Panc1 (cell line): Measurements from ENCODE around the gene ZSCAN22. TPM values are rescaled to one million over a fixed set of nuclear protein-coding genes. Genes with fewer than 3 reads are reported as not detected.

Experiments used
- ATAC-seq: fragments of 200-7000 bp; cut with Tn5 transposase; 2 replicates; pipeline ENCODE4 v1.9.1; 2020; ENCODE audit warnings: mild to moderate bottlenecking, moderate library complexity
- BruUV-seq: library from RNA; stranded (reverse); fragments of 400-500 nt; replicated peaks from 2 replicates; lab custom pipeline; 2021; lab: Mats Ljungman, UMichigan
- CTCF ChIA-PET: fragments of 300-600 bp; sonication (Branson Sonifier 250); formaldehyde crosslinking; loops from one replicate; lab custom pipeline; 2022; ENCODE audit warnings: antibody characterized with exemption; lab: Charles Lee
- POLR2A ChIA-PET: fragments of 300-600 bp; sonication (Branson Sonifier 250); formaldehyde crosslinking; loops from one replicate; lab custom pipeline; 2022; ENCODE audit warnings: antibody characterized with exemption; lab: Charles Lee
- DNase-seq: peaks from one replicate; pipeline ENCODE4 v3.0.0-alpha.2; 2010; ENCODE audit warnings: low read depth, low spot score
- H3K27ac ChIP-seq: 2 replicates; pipeline ENCODE4 v1.5.1; 2011; ENCODE audit warnings: mild to moderate bottlenecking, low read length, inconsistent platforms
- H3K27me3 ChIP-seq: fragments of 200-500 bp; sonication (Bioruptor generic); 2 replicates; pipeline ENCODE4 v1.6.0; 2014; ENCODE audit warnings: low read length, inconsistent platforms; ENCODE audit not compliant: control insufficient read depth, insufficient read depth
- H3K36me3 ChIP-seq: fragments of 200-500 bp; sonication (Bioruptor generic); 2 replicates; pipeline ENCODE4 v1.5.1; 2014; ENCODE audit warnings: inconsistent platforms, mild to moderate bottlenecking, low read length, moderate library complexity; ENCODE audit not compliant: control insufficient read depth, insufficient read depth
- H3K4me1 ChIP-seq: 2 replicates; pipeline ENCODE4 v1.5.1; 2011; ENCODE audit warnings: inconsistent platforms, mild to moderate bottlenecking, low read length, moderate library complexity; ENCODE audit not compliant: control insufficient read depth, insufficient read depth
- H3K4me3 ChIP-seq, 2 experiments: 2 replicates each; pipeline ENCODE4 v1.5.1; 2011 to 2012; ENCODE audit warnings: low read depth in 2 of 2, low read length in 2 of 2, mild to moderate bottlenecking in 2 of 2, inconsistent platforms in 1 of 2, moderate library complexity in 1 of 2
- H3K9me3 ChIP-seq: fragments of 200-500 bp; sonication (Bioruptor generic); 2 replicates; pipeline ENCODE4 v1.5.1; 2014; ENCODE audit warnings: low read depth, mild to moderate bottlenecking, inconsistent platforms, low read length, moderate library complexity; ENCODE audit not compliant: control insufficient read depth, insufficient read depth
- POLR2AphosphoS5 ChIP-seq: IDR thresholded peaks from 2 replicates; pipeline ENCODE4 v1.6.1; 2012; ENCODE audit warnings: mild to moderate bottlenecking, low read depth, low read length, moderate library complexity
- REST ChIP-seq, 2 experiments: IDR thresholded peaks; 2 replicates each; pipeline ENCODE4 v1.6.1; 2011 to 2012; ENCODE audit warnings: low read depth in 2 of 2, control low read depth in 1 of 2, low read length in 1 of 2, mild to moderate bottlenecking in 1 of 2, moderate library complexity in 1 of 2; ENCODE audit not compliant: insufficient read depth in 1 of 2
- SIN3A ChIP-seq: IDR thresholded peaks from 2 replicates; pipeline ENCODE4 v1.6.1; 2012; ENCODE audit warnings: low read depth, mild to moderate bottlenecking, low read length, moderate library complexity, borderline replicate concordance; ENCODE audit not compliant: insufficient read depth
- TCF7L2 ChIP-seq: IDR thresholded peaks from 2 replicates; pipeline ENCODE4 v1.6.1; 2011; ENCODE audit warnings: mild to moderate bottlenecking, low read depth, low read length, inconsistent platforms
- in situ Hi-C: cut with HindIII; loops from 2 replicates; pipeline ENCODE4 v1.10.0; 2016; ENCODE audit warnings: low sequenced_read_pairs, low pct_unique_long_range_greater_than_20kb
- intact Hi-C: fragments of 100-400 bp; cut with micrococcal nuclease; formaldehyde crosslinking; loops from one replicate; pipeline ENCODE4 v1.10.0; 2022; ENCODE audit not compliant: unreplicated experiment
- total RNA-seq: library from RNA; stranded (reverse); gene quantifications from one replicate; pipeline ENCODE4 v1.2.1, GENCODE V29; 2021; ENCODE audit not compliant: unreplicated experiment
- TF ChIP-seq, protein P1 (sequence below): fragments of 450-650 bp; IDR thresholded peaks from 2 replicates; pipeline ENCODE4 v1.5.1; 2017; ENCODE audit warnings: mild to moderate bottlenecking

ZSCAN22 gene
- total RNA-seq, 1 experiment from 2014 or later, result 6.6 TPM

DNA sequence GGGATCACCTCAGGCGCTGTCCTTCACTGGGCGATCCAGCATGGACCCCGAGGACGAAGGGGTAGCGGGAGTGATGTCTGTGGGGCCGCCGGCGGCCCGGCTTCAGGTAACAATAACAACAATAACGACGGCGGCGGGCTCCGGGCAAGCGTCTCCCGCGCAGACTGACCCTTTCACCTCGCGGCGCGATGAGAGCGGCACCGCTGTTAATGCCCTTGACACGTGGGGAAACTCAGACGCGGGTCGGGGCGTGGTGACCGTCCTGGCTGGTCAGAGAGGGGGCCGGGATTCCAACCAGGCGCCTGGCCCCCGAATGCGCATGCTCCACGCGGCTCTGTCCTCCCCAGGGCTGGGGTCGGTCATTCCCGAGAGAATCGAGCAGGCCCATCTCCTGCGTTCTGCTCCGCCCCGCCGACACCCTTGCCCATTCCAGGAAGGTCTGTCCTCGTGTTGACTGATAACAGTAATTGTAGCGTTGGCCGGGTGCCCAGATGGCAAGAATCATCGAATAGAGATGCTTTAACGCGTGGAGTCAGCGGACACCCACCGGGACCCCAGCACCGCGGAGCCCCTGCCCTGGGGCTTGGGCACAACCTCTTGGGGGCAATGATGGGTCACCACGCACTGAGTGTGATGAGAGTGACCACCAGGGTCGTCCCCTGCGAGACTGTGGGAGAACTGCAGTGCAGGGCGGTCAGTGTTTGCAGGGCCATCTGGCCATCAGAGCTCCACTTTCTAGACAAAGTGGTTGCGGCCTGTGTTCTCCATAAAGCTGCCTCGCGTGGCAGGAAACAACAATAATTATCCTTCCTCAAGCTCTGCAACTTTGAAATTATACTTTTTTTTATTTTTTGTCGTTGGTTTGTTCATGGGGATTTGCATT is 47.5 kb upstream of the ZSCAN22 start:
- Histone ChIP-seq H3K27me3 (no peaks in the 10 kb centered on the region), H3K9me3 (peaks cover 19% of the 10 kb centered on the region; the same call in 1 of the 2 replicates), H3K27ac (peak overlapping the region; percentile 86), H3K36me3 (no peaks in the 10 kb centered on the region; the same call in 1 of the 2 replicates), H3K4me1 (peaks cover 17% of the 10 kb centered on the region), H3K4me3 (peak overlapping the region; percentile 75 to 95)
- TF ChIP-seq TCF7L2 (0 out of 2 replicates have a peak, but pooled peaks have one; percentile 24), REST (IDR thresholded peaks at IDR 0.05; ENCODE audit: insufficient read depth in 1 of 2, low read depth in 2 of 2, low read length in 1 of 2) (peak in 1 of 2 experiments; percentile 59; a peak in 1 of 4 replicates), POLR2AphosphoS5 (no peak), SIN3A (peak; percentile 69; the same call in 1 of the 2 replicates)
- CTCF ChIA-PET, result interaction anchor here (0.8 kb wide), 1 partner anchor 265 kb away, joined by 10 read pairs; no protein-coding TSS in a partner anchor
- DNase-seq, result no peak
- intact Hi-C loops (no loop called here), in situ Hi-C loops (no loop called here)
- peak; percentile 73 for ATAC-seq
- BruUV-seq, result no TSS peak
- POLR2A ChIA-PET, result interaction anchor here (0.6 kb wide), 3 partner anchors 8 to 888 kb away, joined by 3 to 8 read pairs (median 6); no protein-coding TSS in a partner anchor

DNA sequence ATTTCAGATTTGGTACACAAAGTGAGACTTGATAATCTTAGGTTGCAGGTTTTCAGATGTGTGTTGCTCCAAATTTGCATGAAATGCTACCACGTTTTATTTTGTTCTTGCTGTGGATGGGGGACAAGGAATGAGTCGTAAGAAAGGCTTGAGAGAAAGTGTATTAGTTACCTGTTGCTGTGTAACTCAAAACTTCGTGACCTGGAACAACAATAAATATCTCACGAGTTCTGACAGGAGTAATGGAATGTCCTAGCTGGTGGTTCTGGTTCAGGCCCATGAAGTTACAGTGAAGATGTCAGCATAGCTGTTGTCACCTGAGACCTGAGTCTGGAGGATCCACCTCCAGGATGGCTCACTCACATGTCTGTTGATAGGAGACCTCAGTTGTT is 46.9 kb upstream of the ZSCAN22 start:
- BruUV-seq, result TSS peak; percentile 75
- CTCF ChIA-PET, result no interaction called here
- Histone ChIP-seq H3K36me3 (no peaks in the 10 kb centered on the region; the same call in 1 of the 2 replicates), H3K27ac (peak overlapping the region; percentile 86), H3K9me3 (peaks cover 14% of the 10 kb centered on the region; the same call in 1 of the 2 replicates), H3K4me1 (peaks cover 14% of the 10 kb centered on the region), H3K4me3 (peak overlapping the region; percentile 75 to 95), H3K27me3 (no peaks in the 10 kb centered on the region)
- ATAC-seq (no peak), DNase-seq (no peak)
- TF ChIP-seq POLR2AphosphoS5 (no peak), SIN3A (no peak), REST (IDR thresholded peaks at IDR 0.05; ENCODE audit: insufficient read depth in 1 of 2, low read depth in 2 of 2, low read length in 1 of 2) (no peak), TCF7L2 (no peak)
- TF ChIP-seq, protein P1, sequence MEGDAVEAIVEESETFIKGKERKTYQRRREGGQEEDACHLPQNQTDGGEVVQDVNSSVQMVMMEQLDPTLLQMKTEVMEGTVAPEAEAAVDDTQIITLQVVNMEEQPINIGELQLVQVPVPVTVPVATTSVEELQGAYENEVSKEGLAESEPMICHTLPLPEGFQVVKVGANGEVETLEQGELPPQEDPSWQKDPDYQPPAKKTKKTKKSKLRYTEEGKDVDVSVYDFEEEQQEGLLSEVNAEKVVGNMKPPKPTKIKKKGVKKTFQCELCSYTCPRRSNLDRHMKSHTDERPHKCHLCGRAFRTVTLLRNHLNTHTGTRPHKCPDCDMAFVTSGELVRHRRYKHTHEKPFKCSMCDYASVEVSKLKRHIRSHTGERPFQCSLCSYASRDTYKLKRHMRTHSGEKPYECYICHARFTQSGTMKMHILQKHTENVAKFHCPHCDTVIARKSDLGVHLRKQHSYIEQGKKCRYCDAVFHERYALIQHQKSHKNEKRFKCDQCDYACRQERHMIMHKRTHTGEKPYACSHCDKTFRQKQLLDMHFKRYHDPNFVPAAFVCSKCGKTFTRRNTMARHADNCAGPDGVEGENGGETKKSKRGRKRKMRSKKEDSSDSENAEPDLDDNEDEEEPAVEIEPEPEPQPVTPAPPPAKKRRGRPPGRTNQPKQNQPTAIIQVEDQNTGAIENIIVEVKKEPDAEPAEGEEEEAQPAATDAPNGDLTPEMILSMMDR, result no peak
- POLR2A ChIA-PET, result no interaction called here
- intact Hi-C loops (no loop called here), in situ Hi-C loops (no loop called here)
